Esophagus muscularis mucosa (tissue), 4 donors: Measurements from ENCODE around the gene SLC12A6. TPM values are rescaled to one million over a fixed set of nuclear protein-coding genes. Genes with fewer than 3 reads are reported as not detected.
A peak's percentile ranks its signal among the peaks of the same experiment; 100 is the strongest.

Experiments used
- DNase-seq: peaks from one replicate; pipeline ENCODE4 v3.0.0-alpha.2; 2017; ENCODE audit errors: extremely low spot score
- H3K27ac ChIP-seq, 4 donors: fragments of 200-600 bp; sonication (generic); replicated peaks in 1 of 4; 1 replicate in 3 of 4; 2 replicates in 1 of 4; pipeline ENCODE4 v1.5.1; 2016 to 2019; ENCODE audit warnings: mild to moderate bottlenecking in 1 of 4
- H3K27me3 ChIP-seq, 4 donors: fragments of 200-600 bp; sonication (generic); one replicate each; pipeline versions ENCODE4 v1.5.1 to v1.6.0; 2016 to 2019
- H3K36me3 ChIP-seq, 4 donors: fragments of 200-600 bp; sonication (generic); one replicate each; pipeline ENCODE4 v1.5.1; 2016 to 2019
- H3K4me1 ChIP-seq, 4 donors: fragments of 200-600 bp; sonication (generic); one replicate each; pipeline ENCODE4 v1.5.1; 2016 to 2019
- H3K4me3 ChIP-seq, 4 donors: fragments of 200-600 bp; sonication (generic); 1 replicate in 2 of 4; 2 replicates in 2 of 4; pipeline ENCODE4 v1.5.1; 2016 to 2019; ENCODE audit warnings: mild to moderate bottlenecking in 4 of 4, moderate library complexity in 1 of 4
- H3K9me3 ChIP-seq, 4 donors: fragments of 200-600 bp; sonication (generic); 1 replicate in 3 of 4; 2 replicates in 1 of 4; pipeline ENCODE4 v1.5.1; 2016 to 2019
- CTCF ChIP-seq, 3 experiments: fragments of 200-600 bp in 2 of 3; fragments of 450-650 bp in 1 of 3; sonication (generic) in 2 of 3; IDR thresholded peaks; one replicate each; pipeline ENCODE4 v1.5.1; 2017 to 2019; ENCODE audit warnings: antibody characterized with exemption in 3 of 3, mild to moderate bottlenecking in 2 of 3, moderate library complexity in 1 of 3
- EP300 ChIP-seq: sonication (generic); formaldehyde crosslinking; IDR thresholded peaks from one replicate; pipeline ENCODE4 v1.6.1; 2017; ENCODE audit warnings: antibody characterized with exemption
- POLR2A ChIP-seq: fragments of 450-650 bp; IDR thresholded peaks from one replicate; pipeline ENCODE4 v1.6.1; 2017; ENCODE audit warnings: antibody characterized with exemption, moderate library complexity, mild to moderate bottlenecking, low read depth
- POLR2AphosphoS5 ChIP-seq, 2 donors: sonication (generic); formaldehyde crosslinking; IDR thresholded peaks; one replicate each; pipeline ENCODE4 v1.6.1; 2017; ENCODE audit warnings: antibody characterized with exemption in 2 of 2
- WGBS: methylation state at CpG from one replicate; pipeline ENCODE4 v1.1.5; 2018; 5-methylcytosine and 5-hydroxymethylcytosine counted together
- intact Hi-C: fragments of 100-400 bp; cut with DNase I; formaldehyde crosslinking; loops from one replicate; pipeline ENCODE4 v1.15.1; 2023
- total RNA-seq, 4 donors: library from RNA; depleted of rRNA; stranded (reverse); fragments of >200 nt; gene quantifications; one replicate each; pipeline versions ENCODE4 v1.1.0 to v1.2.1, GENCODE V29; 2016

The SLC12A6 gene
- total RNA-seq, 4 donors from 2014 or later: 16.1 to 21.4 (median 16.3) TPM

- TF ChIP-seq POLR2AphosphoS5 (IDR thresholded peaks at IDR 0.05): no peak
- no peak for TF ChIP-seq EP300
- TF ChIP-seq POLR2A: no peak
- no peak for TF ChIP-seq CTCF (IDR thresholded peaks at IDR 0.05)
- H3K4me1 ChIP-seq: peaks cover 36 to 63% (median 50%) of the 10 kb centered on the region in 4 donors
- intact Hi-C loops: loop anchor here (10.0 kb wide), 1 partner anchor 234 kb away; the partner anchor contains the start of genes EMC7 and PGBD4
- peak overlapping the region; percentile 78 to 97 (median 88) for H3K4me3 ChIP-seq
- peak overlapping the region; percentile 82 to 90 (median 88) for H3K27ac ChIP-seq
- WGBS: 70% methylated on average over 16 of the region's 16 CpGs
- no peak for DNase-seq
- H3K27me3 ChIP-seq: no peaks in the 10 kb centered on the region
- no peaks in the 10 kb centered on the region for H3K9me3 ChIP-seq
- H3K36me3 ChIP-seq: peaks cover 0 to 30% (median 7%) of the 10 kb centered on the region in 4 donors
These were observed 766 bp upstream of the SLC12A6 start for GRCh38 chr15:34338347-34338746.

- no peaks in the 10 kb centered on the region for H3K9me3 ChIP-seq
- H3K27ac ChIP-seq: peak overlapping the region; percentile 82 to 90 (median 88)
- intact Hi-C loops: loop anchor here (10.0 kb wide), 1 partner anchor 232 kb away; the partner anchor contains the start of genes EMC7 and PGBD4
- TF ChIP-seq CTCF (IDR thresholded peaks at IDR 0.05) (no peak), POLR2A (no peak), POLR2AphosphoS5 (IDR thresholded peaks at IDR 0.05) (no peak), EP300 (no peak)
- no peak for DNase-seq
- peak overlapping the region; percentile 78 to 97 (median 88) for H3K4me3 ChIP-seq
- peaks cover 32 to 57% (median 45%) of the 10 kb centered on the region in 4 donors for H3K4me1 ChIP-seq
- H3K27me3 ChIP-seq: no peaks in the 10 kb centered on the region
- H3K36me3 ChIP-seq: peaks cover 0 to 30% (median 10%) of the 10 kb centered on the region in 4 donors
- WGBS: 2% methylated on average over 14 of the region's 26 CpGs
These were observed 507 bp downstream of the SLC12A6 start for GRCh38 chr15:34336991-34337556.

- intact Hi-C loops: loop anchor here (10.0 kb wide), 1 partner anchor 232 kb away; the partner anchor contains the start of genes EMC7 and PGBD4
These were observed 1.2 kb downstream of the SLC12A6 start for GRCh38 chr15:34336231-34336990.

More at GRCh38 chr15:34336231-34336990, 1.2 kb downstream of the SLC12A6 start:
- 83% methylated on average over 15 of the region's 16 CpGs for WGBS
- TF ChIP-seq POLR2AphosphoS5 (IDR thresholded peaks at IDR 0.05) (no peak), POLR2A (no peak), EP300 (no peak), CTCF (IDR thresholded peaks at IDR 0.05) (no peak)
- Histone ChIP-seq H3K36me3 (peaks cover 0 to 24% (median 10%) of the 10 kb centered on the region in 4 donors), H3K27ac (peak overlapping the region in 2 of 4 donors; percentile 88 to 90), H3K27me3 (no peaks in the 10 kb centered on the region), H3K4me1 (peaks cover 26 to 50% (median 39%) of the 10 kb centered on the region in 4 donors), H3K4me3 (peak overlapping the region; percentile 78 to 97 (median 88)), H3K9me3 (no peaks in the 10 kb centered on the region)
- DNase-seq: no peak
